Jurkat, Clone E6-1 (cell line): Measurements from ENCODE around the gene HTRA3.

Source experiments
- DNase-seq: peaks from one replicate; pipeline ENCODE4 v3.0.0-alpha.2; 2011; ENCODE audit warnings: low read depth, low spot score
- H3K4me3 ChIP-seq: 2 replicates; pipeline ENCODE4 v1.5.1; 2011; ENCODE audit warnings: mild to moderate bottlenecking, low read length, control low read depth, moderate library complexity

Gene HTRA3

GRCh38 chr4:8261851-8262535, 7.6 kb upstream of the HTRA3 start:
- DNase-seq: no peak
- no peak overlapping the region for H3K4me3 ChIP-seq

GRCh38 chr4:8262637-8263322, 6.8 kb upstream of the HTRA3 start:
- no peak overlapping the region for H3K4me3 ChIP-seq
- no peak for DNase-seq

GRCh38 chr4:8263397-8263796, 6.2 kb upstream of the HTRA3 start:
- no peak overlapping the region for H3K4me3 ChIP-seq
- DNase-seq: no peak

GRCh38 chr4:8264106-8264505, 5.4 kb upstream of the HTRA3 start:
- no peak overlapping the region for H3K4me3 ChIP-seq
- no peak for DNase-seq

- no peak overlapping the region for H3K4me3 ChIP-seq
- DNase-seq: no peak
Measured at GRCh38 chr4:8265171-8265929, 4.2 kb upstream of the HTRA3 start.

- DNase-seq: no peak
- no peak overlapping the region for H3K4me3 ChIP-seq
Measured at GRCh38 chr4:8266088-8266487, 3.5 kb upstream of the HTRA3 start.

GRCh38 chr4:8266508-8266907, 3.0 kb upstream of the HTRA3 start:
- H3K4me3 ChIP-seq: no peak overlapping the region
- DNase-seq: no peak

- H3K4me3 ChIP-seq: no peak overlapping the region
- DNase-seq: peak; percentile 14
Measured at GRCh38 chr4:8267077-8267476, 2.5 kb upstream of the HTRA3 start.

- H3K4me3 ChIP-seq: no peak overlapping the region
- DNase-seq: no peak
Measured at GRCh38 chr4:8268211-8268610, 1.3 kb upstream of the HTRA3 start.

- H3K4me3 ChIP-seq: no peak overlapping the region
Measured at GRCh38 chr4:8268901-8269534, 536 bp upstream of the HTRA3 start.

GRCh38 chr4:8270418-8270771, 841 bp downstream of the HTRA3 start:
- H3K4me3 ChIP-seq: no peak overlapping the region

More at GRCh38 chr4:8268901-8269534, 536 bp upstream of the HTRA3 start:
- DNase-seq: no peak

GRCh38 chr4:8270912-8271815, 1.6 kb downstream of the HTRA3 start:
- no peak for DNase-seq
- no peak overlapping the region for H3K4me3 ChIP-seq

More at GRCh38 chr4:8270418-8270771, 841 bp downstream of the HTRA3 start:
- no peak for DNase-seq

- H3K4me3 ChIP-seq: no peak overlapping the region
- DNase-seq: no peak
Measured at GRCh38 chr4:8271821-8272220, 2.3 kb downstream of the HTRA3 start.

- no peak overlapping the region for H3K4me3 ChIP-seq
- no peak for DNase-seq
Measured at GRCh38 chr4:8272472-8273428, 3.2 kb downstream of the HTRA3 start.

GRCh38 chr4:8273450-8273849, 3.9 kb downstream of the HTRA3 start:
- H3K4me3 ChIP-seq: no peak overlapping the region
- DNase-seq: no peak

- DNase-seq: no peak
Measured at GRCh38 chr4:8274066-8274652, 4.6 kb downstream of the HTRA3 start.

GRCh38 chr4:8274765-8275547, 5.4 kb downstream of the HTRA3 start:
- H3K4me3 ChIP-seq: no peak overlapping the region
- no peak for DNase-seq

More at GRCh38 chr4:8274066-8274652, 4.6 kb downstream of the HTRA3 start:
- no peak overlapping the region for H3K4me3 ChIP-seq
